Muscle of leg (tissue), 11 donors: ENCODE results near the gene NFKBIZ. TPM values are rescaled to one million over a fixed set of nuclear protein-coding genes. Genes with fewer than 3 reads are reported as not detected.

ENCODE experiments used
- DNase-seq: peaks from one replicate; pipeline ENCODE4 v3.0.0; 2013
- H3K27ac ChIP-seq: one replicate; pipeline ENCODE4 v1.5.1; 2013; ENCODE audit warnings: mild to moderate bottlenecking, low read length, control low read depth
- H3K27me3 ChIP-seq: one replicate; pipeline ENCODE4 v1.6.1; 2013; ENCODE audit warnings: low read length; ENCODE audit not compliant: control insufficient read depth, insufficient read depth
- H3K36me3 ChIP-seq: one replicate; pipeline ENCODE4 v1.6.1; 2013; ENCODE audit warnings: low read length; ENCODE audit not compliant: control insufficient read depth, insufficient read depth
- H3K4me1 ChIP-seq: one replicate; pipeline ENCODE4 v1.6.1; 2013; ENCODE audit warnings: low read length; ENCODE audit not compliant: control insufficient read depth, insufficient read depth
- H3K4me3 ChIP-seq: one replicate; pipeline ENCODE4 v1.5.1; 2013; ENCODE audit warnings: low read length, control low read depth
- H3K9me3 ChIP-seq: replicated peaks from 2 replicates; pipeline ENCODE4 v1.6.1; 2013; ENCODE audit warnings: low read depth, low read length; ENCODE audit not compliant: control insufficient read depth
- WGBS: methylation state at CpG from one replicate; pipeline ENCODE4 v1.1.5; 2013; ENCODE audit warnings: missing lambda C conversion rate; ENCODE audit not compliant: insufficient coverage; 5-methylcytosine and 5-hydroxymethylcytosine counted together
- polyA plus RNA-seq, 8 donors: library from polyadenylated mRNA; unstranded; fragments of 120-200 nt; gene quantifications; one replicate each; pipeline versions ENCODE4 v1.2.1 to v1.2.3, GENCODE V29; 2013; ENCODE audit warnings: inconsistent platforms in 1 of 8, low replicate concordance in 1 of 8; ENCODE audit not compliant: insufficient read length in 8 of 8, insufficient read depth in 1 of 8
- total RNA-seq: library from RNA; stranded (reverse); fragments of 120-200 nt; gene quantifications from one replicate; pipeline ENCODE4 v1.2.4, GENCODE V29; 2013

NFKBIZ gene
- total and polyA plus RNA-seq, 9 donors = 1.4 to 11.6 (median 3.6) TPM

- Histone ChIP-seq H3K4me1 (peaks cover 10% of the 10 kb centered on the region), H3K4me3 (no peak overlapping the region), H3K27ac (no peak overlapping the region), H3K27me3 (no peaks in the 10 kb centered on the region), H3K9me3 (no peaks in the 10 kb centered on the region), H3K36me3 (peaks cover 8% of the 10 kb centered on the region)
- no CpG with 5 or more reads among the region's 2 CpGs for WGBS
- DNase-seq = peak; percentile 36
These were observed 23.3 kb upstream of the NFKBIZ start for GRCh38 chr3:101825904-101826445.

- H3K4me1 ChIP-seq = peaks cover 10% of the 10 kb centered on the region
- no peaks in the 10 kb centered on the region for H3K9me3 ChIP-seq
- H3K27ac ChIP-seq = peak overlapping the region; percentile 93
- H3K36me3 ChIP-seq = peaks cover 2% of the 10 kb centered on the region
- peak; percentile 95 for DNase-seq
- WGBS = 0% methylated on average over 8 of the region's 30 CpGs
- peak overlapping the region; percentile 59 for H3K4me3 ChIP-seq
- no peaks in the 10 kb centered on the region for H3K27me3 ChIP-seq
These were observed 21.8 kb upstream of the NFKBIZ start for GRCh38 chr3:101827211-101828174.

GRCh38 chr3:101828276-101828675 lies 21.0 kb upstream of the NFKBIZ start:
- Histone ChIP-seq H3K27me3 (no peaks in the 10 kb centered on the region), H3K9me3 (no peaks in the 10 kb centered on the region), H3K27ac (peak overlapping the region; percentile 93), H3K36me3 (peaks cover 2% of the 10 kb centered on the region), H3K4me1 (peaks cover 10% of the 10 kb centered on the region), H3K4me3 (peak overlapping the region; percentile 59)
- DNase-seq = peak; percentile 24
- no CpG with 5 or more reads among the region's 3 CpGs for WGBS

- H3K27me3 ChIP-seq = no peaks in the 10 kb centered on the region
- DNase-seq = peak; percentile 89
- peak overlapping the region; percentile 93 for H3K27ac ChIP-seq
- 17% methylated on average over 4 of the region's 9 CpGs for WGBS
- peaks cover 10% of the 10 kb centered on the region for H3K4me1 ChIP-seq
- no peaks in the 10 kb centered on the region for H3K9me3 ChIP-seq
- H3K36me3 ChIP-seq = no peaks in the 10 kb centered on the region
- no peak overlapping the region for H3K4me3 ChIP-seq
These were observed 20.4 kb upstream of the NFKBIZ start for GRCh38 chr3:101828691-101829436.

- H3K4me3 ChIP-seq = no peak overlapping the region
- peak overlapping the region; percentile 93 for H3K27ac ChIP-seq
- no CpG with 5 or more reads among the region's 2 CpGs for WGBS
- H3K27me3 ChIP-seq = no peaks in the 10 kb centered on the region
- DNase-seq = no peak
- no peaks in the 10 kb centered on the region for H3K36me3 ChIP-seq
- no peaks in the 10 kb centered on the region for H3K9me3 ChIP-seq
- H3K4me1 ChIP-seq = peaks cover 10% of the 10 kb centered on the region
These were observed 19.9 kb upstream of the NFKBIZ start for GRCh38 chr3:101829437-101829830.

- WGBS = no CpG with 5 or more reads among the region's 2 CpGs
- H3K9me3 ChIP-seq = no peaks in the 10 kb centered on the region
- H3K27ac ChIP-seq = no peak overlapping the region
- no peaks in the 10 kb centered on the region for H3K36me3 ChIP-seq
- H3K27me3 ChIP-seq = no peaks in the 10 kb centered on the region
- H3K4me1 ChIP-seq = peaks cover 10% of the 10 kb centered on the region
- no peak overlapping the region for H3K4me3 ChIP-seq
- DNase-seq = no peak
These were observed 19.4 kb upstream of the NFKBIZ start for GRCh38 chr3:101829874-101830273.

GRCh38 chr3:101833446-101833974 lies 15.8 kb upstream of the NFKBIZ start:
- Histone ChIP-seq H3K27ac (no peak overlapping the region), H3K27me3 (no peaks in the 10 kb centered on the region), H3K36me3 (no peaks in the 10 kb centered on the region), H3K4me3 (no peak overlapping the region), H3K9me3 (no peaks in the 10 kb centered on the region), H3K4me1 (peaks cover 10% of the 10 kb centered on the region)
- no peak for DNase-seq
- WGBS = 90% methylated on average over 2 of the region's 2 CpGs

- H3K4me3 ChIP-seq = no peak overlapping the region
- H3K36me3 ChIP-seq = no peaks in the 10 kb centered on the region
- H3K4me1 ChIP-seq = no peaks in the 10 kb centered on the region
- H3K27ac ChIP-seq = no peak overlapping the region
- no peaks in the 10 kb centered on the region for H3K9me3 ChIP-seq
- no peaks in the 10 kb centered on the region for H3K27me3 ChIP-seq
- DNase-seq = no peak
- WGBS = no CpG with 5 or more reads among the region's 2 CpGs
These were observed 13.6 kb upstream of the NFKBIZ start for GRCh38 chr3:101835676-101836075.

GRCh38 chr3:101836160-101836559 lies 13.2 kb upstream of the NFKBIZ start:
- DNase-seq = no peak
- H3K27me3 ChIP-seq = no peaks in the 10 kb centered on the region
- no peaks in the 10 kb centered on the region for H3K36me3 ChIP-seq
- H3K4me3 ChIP-seq = no peak overlapping the region
- no peaks in the 10 kb centered on the region for H3K4me1 ChIP-seq
- no peaks in the 10 kb centered on the region for H3K9me3 ChIP-seq
- H3K27ac ChIP-seq = no peak overlapping the region
- WGBS = no CpG with 5 or more reads among the region's 6 CpGs
